ENCODE data around the gene FAM13C. TPM values are rescaled to one million over a fixed set of nuclear protein-coding genes. Genes with fewer than 3 reads are reported as not detected.

Gene FAM13C
- total RNA-seq, 1 donor from 2014 or later: not detected

GRCh38 chr10:59354434-59354833, 7.9 kb downstream of the FAM13C start:
- no peak for DNase-seq (ENCODE audit: low spot score)
- peaks cover 2% of the 10 kb centered on the region for H3K27me3 Mint-ChIP-seq (ENCODE audit: insufficient read depth)
- H3K4me3 Mint-ChIP-seq: no peak overlapping the region
- no peaks in the 10 kb centered on the region for H3K9me3 Mint-ChIP-seq
- intact Hi-C loops (cut with micrococcal nuclease): no loop called here
- no peaks in the 10 kb centered on the region for H3K4me1 Mint-ChIP-seq (ENCODE audit: low read depth)
- H3K27ac Mint-ChIP-seq: no peak overlapping the region
- no peaks in the 10 kb centered on the region for H3K36me3 Mint-ChIP-seq (ENCODE audit: low read depth)

GRCh38 chr10:59350558-59350957, 11.8 kb downstream of the FAM13C start:
- Mint-ChIP-seq H3K4me3 (no peak overlapping the region), H3K9me3 (no peaks in the 10 kb centered on the region), H3K27ac (no peak overlapping the region), H3K27me3 (ENCODE audit: insufficient read depth) (peaks cover 1% of the 10 kb centered on the region), H3K36me3 (ENCODE audit: low read depth) (no peaks in the 10 kb centered on the region), H3K4me1 (ENCODE audit: low read depth) (no peaks in the 10 kb centered on the region)
- no peak for DNase-seq (ENCODE audit: low spot score)
- intact Hi-C loops (cut with micrococcal nuclease): no loop called here

GRCh38 chr10:59346321-59346720, 16.0 kb downstream of the FAM13C start:
- Mint-ChIP-seq H3K9me3 (no peaks in the 10 kb centered on the region), H3K4me3 (no peak overlapping the region), H3K36me3 (ENCODE audit: low read depth) (no peaks in the 10 kb centered on the region), H3K4me1 (ENCODE audit: low read depth) (no peaks in the 10 kb centered on the region), H3K27me3 (ENCODE audit: insufficient read depth) (no peaks in the 10 kb centered on the region), H3K27ac (no peak overlapping the region)
- no peak for DNase-seq (ENCODE audit: low spot score)
- intact Hi-C loops (cut with micrococcal nuclease): no loop called here

GRCh38 chr10:59342723-59343122, 19.6 kb downstream of the FAM13C start:
- intact Hi-C loops (cut with micrococcal nuclease): no loop called here
- H3K4me1 Mint-ChIP-seq (ENCODE audit: low read depth): no peaks in the 10 kb centered on the region

GRCh38 chr10:59342000-59342399, 20.3 kb downstream of the FAM13C start:
- no peak overlapping the region for H3K4me3 Mint-ChIP-seq
- H3K27ac Mint-ChIP-seq: no peak overlapping the region
- DNase-seq (ENCODE audit: low spot score): no peak
- no peaks in the 10 kb centered on the region for H3K36me3 Mint-ChIP-seq (ENCODE audit: low read depth)
- H3K9me3 Mint-ChIP-seq: no peaks in the 10 kb centered on the region
- H3K27me3 Mint-ChIP-seq (ENCODE audit: insufficient read depth): no peaks in the 10 kb centered on the region
- no peaks in the 10 kb centered on the region for H3K4me1 Mint-ChIP-seq (ENCODE audit: low read depth)
- intact Hi-C loops (cut with micrococcal nuclease): no loop called here

More at GRCh38 chr10:59342723-59343122, 19.6 kb downstream of the FAM13C start:
- H3K27me3 Mint-ChIP-seq (ENCODE audit: insufficient read depth): no peaks in the 10 kb centered on the region
- no peak overlapping the region for H3K4me3 Mint-ChIP-seq
- H3K36me3 Mint-ChIP-seq (ENCODE audit: low read depth): no peaks in the 10 kb centered on the region
- no peak overlapping the region for H3K27ac Mint-ChIP-seq
- DNase-seq (ENCODE audit: low spot score): no peak
- no peaks in the 10 kb centered on the region for H3K9me3 Mint-ChIP-seq

GRCh38 chr10:59340285-59340684, 22.1 kb downstream of the FAM13C start:
- intact Hi-C loops (cut with micrococcal nuclease): no loop called here
- Mint-ChIP-seq H3K27me3 (ENCODE audit: insufficient read depth) (no peaks in the 10 kb centered on the region), H3K9me3 (no peaks in the 10 kb centered on the region), H3K4me3 (no peak overlapping the region), H3K4me1 (ENCODE audit: low read depth) (no peaks in the 10 kb centered on the region), H3K36me3 (ENCODE audit: low read depth) (no peaks in the 10 kb centered on the region), H3K27ac (no peak overlapping the region)
- DNase-seq (ENCODE audit: low spot score): no peak

GRCh38 chr10:59339351-59339750, 23.0 kb downstream of the FAM13C start:
- Mint-ChIP-seq H3K27ac (no peak overlapping the region), H3K4me1 (ENCODE audit: low read depth) (no peaks in the 10 kb centered on the region)
- intact Hi-C loops (cut with micrococcal nuclease): no loop called here

GRCh38 chr10:59337201-59337652, 25.1 kb downstream of the FAM13C start:
- H3K36me3 Mint-ChIP-seq (ENCODE audit: low read depth): no peaks in the 10 kb centered on the region
- no peaks in the 10 kb centered on the region for H3K27me3 Mint-ChIP-seq (ENCODE audit: insufficient read depth)
- no peak for DNase-seq (ENCODE audit: low spot score)
- H3K4me3 Mint-ChIP-seq: no peak overlapping the region
- intact Hi-C loops (cut with micrococcal nuclease): no loop called here
- no peaks in the 10 kb centered on the region for H3K4me1 Mint-ChIP-seq (ENCODE audit: low read depth)
- no peaks in the 10 kb centered on the region for H3K9me3 Mint-ChIP-seq
- H3K27ac Mint-ChIP-seq: no peak overlapping the region

More at GRCh38 chr10:59339351-59339750, 23.0 kb downstream of the FAM13C start:
- no peaks in the 10 kb centered on the region for H3K36me3 Mint-ChIP-seq (ENCODE audit: low read depth)
- no peak for DNase-seq (ENCODE audit: low spot score)
- no peaks in the 10 kb centered on the region for H3K27me3 Mint-ChIP-seq (ENCODE audit: insufficient read depth)
- H3K4me3 Mint-ChIP-seq: no peak overlapping the region
- H3K9me3 Mint-ChIP-seq: no peaks in the 10 kb centered on the region

- no peaks in the 10 kb centered on the region for H3K27me3 Mint-ChIP-seq (ENCODE audit: insufficient read depth)
- intact Hi-C loops (cut with micrococcal nuclease): no loop called here
- H3K36me3 Mint-ChIP-seq (ENCODE audit: low read depth): no peaks in the 10 kb centered on the region
- H3K27ac Mint-ChIP-seq: no peak overlapping the region
- H3K4me1 Mint-ChIP-seq (ENCODE audit: low read depth): no peaks in the 10 kb centered on the region
- no peak for DNase-seq (ENCODE audit: low spot score)
- no peak overlapping the region for H3K4me3 Mint-ChIP-seq
- H3K9me3 Mint-ChIP-seq: no peaks in the 10 kb centered on the region
These were observed 25.7 kb downstream of the FAM13C start for GRCh38 chr10:59336632-59337031.

- Mint-ChIP-seq H3K4me1 (ENCODE audit: low read depth) (no peaks in the 10 kb centered on the region), H3K4me3 (no peak overlapping the region), H3K27me3 (ENCODE audit: insufficient read depth) (no peaks in the 10 kb centered on the region), H3K9me3 (no peaks in the 10 kb centered on the region), H3K36me3 (ENCODE audit: low read depth) (no peaks in the 10 kb centered on the region), H3K27ac (no peak overlapping the region)
- intact Hi-C loops (cut with micrococcal nuclease): no loop called here
- no peak for DNase-seq (ENCODE audit: low spot score)
These were observed 26.9 kb downstream of the FAM13C start for GRCh38 chr10:59335497-59335896.

GRCh38 chr10:59333701-59334100, 28.6 kb downstream of the FAM13C start:
- Mint-ChIP-seq H3K36me3 (ENCODE audit: low read depth) (no peaks in the 10 kb centered on the region), H3K27ac (no peak overlapping the region), H3K4me1 (ENCODE audit: low read depth) (no peaks in the 10 kb centered on the region), H3K9me3 (no peaks in the 10 kb centered on the region), H3K4me3 (no peak overlapping the region), H3K27me3 (ENCODE audit: insufficient read depth) (no peaks in the 10 kb centered on the region)
- DNase-seq (ENCODE audit: low spot score): no peak
- intact Hi-C loops (cut with micrococcal nuclease): no loop called here

GRCh38 chr10:59332581-59332980, 29.8 kb downstream of the FAM13C start:
- Mint-ChIP-seq H3K4me1 (ENCODE audit: low read depth) (no peaks in the 10 kb centered on the region), H3K9me3 (no peaks in the 10 kb centered on the region), H3K27ac (no peak overlapping the region), H3K27me3 (ENCODE audit: insufficient read depth) (no peaks in the 10 kb centered on the region), H3K4me3 (no peak overlapping the region), H3K36me3 (ENCODE audit: low read depth) (no peaks in the 10 kb centered on the region)
- no peak for DNase-seq (ENCODE audit: low spot score)
- intact Hi-C loops (cut with micrococcal nuclease): no loop called here

- Mint-ChIP-seq H3K9me3 (no peaks in the 10 kb centered on the region), H3K36me3 (ENCODE audit: low read depth) (no peaks in the 10 kb centered on the region), H3K27me3 (ENCODE audit: insufficient read depth) (no peaks in the 10 kb centered on the region), H3K4me1 (ENCODE audit: low read depth) (no peaks in the 10 kb centered on the region), H3K4me3 (no peak overlapping the region), H3K27ac (no peak overlapping the region)
- intact Hi-C loops (cut with micrococcal nuclease): no loop called here
- no peak for DNase-seq (ENCODE audit: low spot score)
These were observed 30.7 kb downstream of the FAM13C start for GRCh38 chr10:59331661-59332060.

- H3K36me3 Mint-ChIP-seq (ENCODE audit: low read depth): no peaks in the 10 kb centered on the region
- H3K4me1 Mint-ChIP-seq (ENCODE audit: low read depth): no peaks in the 10 kb centered on the region
- no peak overlapping the region for H3K27ac Mint-ChIP-seq
- intact Hi-C loops (cut with micrococcal nuclease): no loop called here
- no peak overlapping the region for H3K4me3 Mint-ChIP-seq
- no peak for DNase-seq (ENCODE audit: low spot score)
- no peaks in the 10 kb centered on the region for H3K9me3 Mint-ChIP-seq
- no peaks in the 10 kb centered on the region for H3K27me3 Mint-ChIP-seq (ENCODE audit: insufficient read depth)
These were observed 37.2 kb downstream of the FAM13C start for GRCh38 chr10:59325116-59325515.
